Astrocyte (in vitro differentiated cells and primary cell): ENCODE data around the gene STK32B. TPM values are rescaled to one million over a fixed set of nuclear protein-coding genes. Genes with fewer than 3 reads are reported as not detected.

Source experiments
- DNase-seq: peaks from one replicate; pipeline ENCODE4 v3.0.0-alpha.2; 2010; ENCODE audit warnings: low read depth
- FAIRE-seq: peaks from 2 replicates; lab custom pipeline; 2011; peaks lifted over from hg19 to GRCh38; lab: Jason Lieb, UNC
- H2AFZ ChIP-seq: 2 replicates; pipeline ENCODE4 v1.6.0; 2012; ENCODE audit warnings: low read depth, low read length, inconsistent platforms
- H3K27ac ChIP-seq: 2 replicates; pipeline ENCODE4 v1.5.1; 2011; ENCODE audit warnings: low read depth, low read length, inconsistent platforms
- H3K27me3 ChIP-seq: 2 replicates; pipeline ENCODE4 v1.6.0; 2011; ENCODE audit warnings: low read length, inconsistent platforms; ENCODE audit not compliant: insufficient read depth
- H3K36me3 ChIP-seq: 2 replicates; pipeline ENCODE4 v1.5.1; 2011; ENCODE audit warnings: low read length, inconsistent platforms; ENCODE audit not compliant: insufficient read depth
- H3K4me1 ChIP-seq: 2 replicates; pipeline ENCODE4 v1.5.1; 2011; ENCODE audit warnings: low read length, inconsistent platforms; ENCODE audit not compliant: insufficient read depth
- H3K4me2 ChIP-seq: 2 replicates; pipeline ENCODE4 v1.6.0; 2012; ENCODE audit warnings: low read length, inconsistent platforms
- H3K4me3 ChIP-seq: 2 replicates; pipeline ENCODE4 v1.5.1; 2011; ENCODE audit warnings: low read depth, mild to moderate bottlenecking, low read length, inconsistent platforms; ENCODE audit not compliant: insufficient read depth
- H3K79me2 ChIP-seq: 2 replicates; pipeline ENCODE4 v1.6.0; 2012; ENCODE audit warnings: mild to moderate bottlenecking, low read length, inconsistent platforms; ENCODE audit not compliant: insufficient read depth
- H3K9ac ChIP-seq: 2 replicates; pipeline ENCODE4 v1.6.0; 2012; ENCODE audit warnings: mild to moderate bottlenecking, low read length, inconsistent platforms
- H3K9me3 ChIP-seq: 2 replicates; pipeline ENCODE4 v1.5.1; 2012; ENCODE audit warnings: low read depth, mild to moderate bottlenecking, low read length, inconsistent platforms; ENCODE audit not compliant: insufficient read depth
- H4K20me1 ChIP-seq: 2 replicates; pipeline ENCODE4 v1.6.0; 2012; ENCODE audit warnings: low read length, inconsistent platforms; ENCODE audit not compliant: insufficient read depth
- H3K27ac Mint-ChIP-seq: one replicate; pipeline ENCODE4 v1.8.0; 2021; ENCODE audit warnings: mild to moderate bottlenecking, mixed read lengths; ENCODE audit not compliant: unreplicated experiment
- H3K27me3 Mint-ChIP-seq: one replicate; pipeline ENCODE4 v1.8.0; 2021; ENCODE audit warnings: low read depth, mixed read lengths; ENCODE audit not compliant: unreplicated experiment
- H3K36me3 Mint-ChIP-seq: one replicate; pipeline ENCODE4 v1.8.0; 2021; ENCODE audit warnings: low read depth, mixed read lengths; ENCODE audit not compliant: unreplicated experiment
- H3K4me1 Mint-ChIP-seq: one replicate; pipeline ENCODE4 v1.8.0; 2021; ENCODE audit warnings: low read depth, mixed read lengths; ENCODE audit not compliant: unreplicated experiment
- H3K4me3 Mint-ChIP-seq: one replicate; pipeline ENCODE4 v1.8.0; 2021; ENCODE audit warnings: mild to moderate bottlenecking, moderate library complexity, mixed read lengths; ENCODE audit not compliant: unreplicated experiment
- H3K9me3 Mint-ChIP-seq: one replicate; pipeline ENCODE4 v1.8.0; 2021; ENCODE audit warnings: mild to moderate bottlenecking, mixed read lengths; ENCODE audit not compliant: unreplicated experiment
- EZH2 ChIP-seq: IDR thresholded peaks from 2 replicates; pipeline ENCODE4 v1.6.1; 2012; ENCODE audit warnings: mild to moderate bottlenecking, low read length, inconsistent platforms; ENCODE audit not compliant: insufficient read depth
- total RNA-seq: library from RNA; stranded (reverse); gene quantifications from 2 replicates; pipeline ENCODE4 v1.2.1, GENCODE V29; 2021
- TF ChIP-seq, protein P1 (sequence below): IDR thresholded peaks from 2 replicates; pipeline ENCODE4 v1.5.1; 2011; ENCODE audit warnings: low read depth, mild to moderate bottlenecking, inconsistent platforms, low read length, moderate library complexity; ENCODE audit not compliant: insufficient read depth

Gene STK32B
- total RNA-seq, 1 donor from 2014 or later, result 2.9 TPM

DNA sequence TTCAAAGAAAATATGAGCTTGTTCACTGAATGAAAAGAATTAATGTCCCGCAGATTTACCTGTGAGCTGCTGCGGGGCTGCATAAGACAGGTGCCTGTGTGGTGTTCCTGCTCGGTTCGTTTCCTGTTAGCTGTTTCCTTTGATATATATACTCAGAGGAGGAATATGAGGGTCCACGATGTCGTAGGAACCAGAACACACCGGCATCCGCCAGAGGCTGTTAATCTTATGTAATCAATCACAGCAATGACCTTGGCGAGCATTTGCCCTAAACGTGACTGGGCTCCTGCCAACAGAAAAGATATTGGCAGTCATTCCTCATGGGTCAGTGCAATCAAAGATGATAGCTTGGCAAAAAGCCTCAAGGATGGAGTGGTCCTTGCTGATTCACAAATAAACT is 396.9 kb downstream of the STK32B start:
- no peak overlapping the region for H3K9ac ChIP-seq
- H3K27me3 Mint-ChIP-seq, result peaks cover 8% of the 10 kb centered on the region
- H3K4me3 Mint-ChIP-seq, result no peak overlapping the region
- H3K9me3 Mint-ChIP-seq, result no peaks in the 10 kb centered on the region
- no peaks in the 10 kb centered on the region for H3K79me2 ChIP-seq
- H3K27ac Mint-ChIP-seq, result no peak overlapping the region
- no peak for FAIRE-seq
- no peaks in the 10 kb centered on the region for H3K36me3 ChIP-seq
- TF ChIP-seq, protein P1, sequence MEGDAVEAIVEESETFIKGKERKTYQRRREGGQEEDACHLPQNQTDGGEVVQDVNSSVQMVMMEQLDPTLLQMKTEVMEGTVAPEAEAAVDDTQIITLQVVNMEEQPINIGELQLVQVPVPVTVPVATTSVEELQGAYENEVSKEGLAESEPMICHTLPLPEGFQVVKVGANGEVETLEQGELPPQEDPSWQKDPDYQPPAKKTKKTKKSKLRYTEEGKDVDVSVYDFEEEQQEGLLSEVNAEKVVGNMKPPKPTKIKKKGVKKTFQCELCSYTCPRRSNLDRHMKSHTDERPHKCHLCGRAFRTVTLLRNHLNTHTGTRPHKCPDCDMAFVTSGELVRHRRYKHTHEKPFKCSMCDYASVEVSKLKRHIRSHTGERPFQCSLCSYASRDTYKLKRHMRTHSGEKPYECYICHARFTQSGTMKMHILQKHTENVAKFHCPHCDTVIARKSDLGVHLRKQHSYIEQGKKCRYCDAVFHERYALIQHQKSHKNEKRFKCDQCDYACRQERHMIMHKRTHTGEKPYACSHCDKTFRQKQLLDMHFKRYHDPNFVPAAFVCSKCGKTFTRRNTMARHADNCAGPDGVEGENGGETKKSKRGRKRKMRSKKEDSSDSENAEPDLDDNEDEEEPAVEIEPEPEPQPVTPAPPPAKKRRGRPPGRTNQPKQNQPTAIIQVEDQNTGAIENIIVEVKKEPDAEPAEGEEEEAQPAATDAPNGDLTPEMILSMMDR, result no peak
- no peak for TF ChIP-seq EZH2
- no peaks in the 10 kb centered on the region for H3K4me1 ChIP-seq
- H3K27me3 ChIP-seq, result no peaks in the 10 kb centered on the region
- no peak overlapping the region for H3K4me2 ChIP-seq
- no peaks in the 10 kb centered on the region for H3K36me3 Mint-ChIP-seq
- no peak for DNase-seq
- H4K20me1 ChIP-seq, result no peaks in the 10 kb centered on the region
- H3K9me3 ChIP-seq, result no peaks in the 10 kb centered on the region
- H3K4me3 ChIP-seq, result no peak overlapping the region
- no peaks in the 10 kb centered on the region for H3K4me1 Mint-ChIP-seq
- H3K27ac ChIP-seq, result no peak overlapping the region
- H2AFZ ChIP-seq, result no peak overlapping the region

DNA sequence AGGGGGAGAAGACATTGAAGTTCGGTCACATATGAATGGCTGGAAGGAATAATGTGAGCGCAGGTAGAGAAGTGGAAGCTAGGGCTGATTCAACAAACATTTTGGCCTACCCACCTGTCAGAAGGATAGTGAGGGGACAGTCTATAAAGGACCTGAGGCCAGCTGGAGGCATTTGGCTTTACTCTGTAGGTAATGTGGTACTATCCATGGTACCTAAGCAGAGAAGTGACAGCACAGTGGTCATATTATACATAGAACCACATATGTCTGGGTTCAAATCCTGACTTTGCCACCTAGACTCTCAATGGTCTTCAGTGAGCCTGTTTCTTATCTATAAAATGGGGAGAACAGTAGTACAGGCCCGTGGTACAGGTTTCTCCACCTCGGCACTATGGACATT is 400.0 kb downstream of the STK32B start:
- Mint-ChIP-seq H3K27ac (no peak overlapping the region), H3K36me3 (no peaks in the 10 kb centered on the region), H3K4me3 (no peak overlapping the region), H3K4me1 (no peaks in the 10 kb centered on the region), H3K9me3 (peaks cover 2% of the 10 kb centered on the region), H3K27me3 (peaks cover 22% of the 10 kb centered on the region)
- Histone ChIP-seq H3K4me3 (no peak overlapping the region), H3K27ac (no peak overlapping the region), H2AFZ (no peak overlapping the region), H3K9me3 (no peaks in the 10 kb centered on the region), H3K27me3 (no peaks in the 10 kb centered on the region), H3K36me3 (no peaks in the 10 kb centered on the region), H3K4me1 (no peaks in the 10 kb centered on the region), H3K4me2 (no peak overlapping the region), H4K20me1 (no peaks in the 10 kb centered on the region), H3K79me2 (no peaks in the 10 kb centered on the region), H3K9ac (no peak overlapping the region)
- DNase-seq (no peak), FAIRE-seq (no peak)
- TF ChIP-seq, protein P1, result no peak
- TF ChIP-seq EZH2, result no peak

DNA sequence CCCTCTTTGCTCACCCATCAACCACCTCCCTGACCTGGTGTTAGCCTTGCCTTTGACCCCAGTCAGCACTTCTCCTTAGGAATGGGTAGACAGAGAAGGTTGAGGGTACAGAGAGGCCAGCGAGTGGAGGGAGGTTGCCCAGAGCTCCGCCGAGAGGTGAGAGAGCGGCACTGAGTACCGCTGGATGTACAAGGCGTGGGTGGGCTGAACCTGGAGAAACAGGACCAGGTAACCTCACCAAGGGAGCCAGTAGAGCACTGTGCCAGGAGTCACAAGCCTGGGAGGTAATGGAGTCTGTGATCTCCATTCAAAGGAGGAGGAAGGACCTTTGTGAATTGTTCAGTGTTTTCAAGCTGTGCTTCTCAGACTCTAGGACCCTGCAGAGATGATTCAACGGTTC is 400.9 kb downstream of the STK32B start:
- Mint-ChIP-seq H3K9me3 (peaks cover 2% of the 10 kb centered on the region), H3K4me3 (no peak overlapping the region), H3K27me3 (peaks cover 25% of the 10 kb centered on the region), H3K4me1 (no peaks in the 10 kb centered on the region), H3K36me3 (no peaks in the 10 kb centered on the region), H3K27ac (no peak overlapping the region)
- DNase-seq (no peak), FAIRE-seq (no peak)
- H2AFZ ChIP-seq, result no peak overlapping the region
- H3K27me3 ChIP-seq, result no peaks in the 10 kb centered on the region
- H3K4me3 ChIP-seq, result no peak overlapping the region
- no peaks in the 10 kb centered on the region for H4K20me1 ChIP-seq
- TF ChIP-seq, protein P1, result no peak
- no peak for TF ChIP-seq EZH2
- H3K27ac ChIP-seq, result no peak overlapping the region
- H3K4me1 ChIP-seq, result no peaks in the 10 kb centered on the region
- H3K79me2 ChIP-seq, result no peaks in the 10 kb centered on the region
- no peak overlapping the region for H3K4me2 ChIP-seq
- H3K9me3 ChIP-seq, result no peaks in the 10 kb centered on the region
- no peak overlapping the region for H3K9ac ChIP-seq
- H3K36me3 ChIP-seq, result no peaks in the 10 kb centered on the region
